ENCODE results near the gene CPED1.
"Not testable (repeated sequence)": the region's sequence is repeated elsewhere in the genome, so short reads cannot be mapped to it uniquely, and the experiment has no call there.

The CPED1 gene

DNA sequence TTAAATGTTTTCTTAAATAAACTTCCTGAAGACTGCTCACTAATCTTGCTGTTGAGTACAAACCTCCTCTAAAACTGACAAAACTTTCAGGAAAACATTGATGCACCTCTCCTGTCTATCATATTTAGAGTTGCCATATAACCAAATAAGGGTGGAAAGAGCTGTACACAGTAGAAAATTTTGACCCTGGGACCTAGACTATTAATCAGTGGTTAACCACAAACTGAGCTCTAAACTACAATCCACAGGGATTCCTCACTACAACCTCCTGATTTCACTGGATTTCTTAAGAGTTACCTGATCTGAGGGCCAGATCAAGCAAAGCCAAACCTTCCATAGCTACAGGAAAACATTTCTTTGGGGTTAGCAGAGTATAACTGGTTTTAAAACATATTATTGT is 300.4 kb downstream of the CPED1 start:
- DNase-seq = no peak

DNA sequence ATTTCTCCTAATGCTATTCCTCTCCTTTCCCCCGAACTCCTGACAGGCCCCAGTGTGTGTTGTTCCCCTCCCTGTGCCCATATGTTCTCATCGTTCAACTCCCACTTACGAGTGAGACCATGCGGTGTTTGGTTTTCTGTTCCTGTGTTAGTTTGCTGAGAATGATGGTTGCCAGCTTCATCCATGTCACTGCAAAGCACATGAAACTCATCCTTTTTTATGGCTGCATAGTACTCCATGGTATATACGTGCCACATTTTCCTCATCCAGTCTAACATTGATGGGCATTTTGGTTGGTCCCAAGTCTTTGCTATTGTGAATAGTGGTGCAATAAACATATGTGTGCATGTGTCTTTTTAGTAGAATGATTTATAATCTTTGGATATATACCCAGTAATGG is 301.4 kb downstream of the CPED1 start:
- DNase-seq = not testable (repeated sequence)

- no peak for DNase-seq
Measured at GRCh38 chr7:121294448-121294992, 306.0 kb downstream of the CPED1 start.

- DNase-seq = no peak
Measured at GRCh38 chr7:121297843-121298242, 309.3 kb downstream of the CPED1 start.

DNA sequence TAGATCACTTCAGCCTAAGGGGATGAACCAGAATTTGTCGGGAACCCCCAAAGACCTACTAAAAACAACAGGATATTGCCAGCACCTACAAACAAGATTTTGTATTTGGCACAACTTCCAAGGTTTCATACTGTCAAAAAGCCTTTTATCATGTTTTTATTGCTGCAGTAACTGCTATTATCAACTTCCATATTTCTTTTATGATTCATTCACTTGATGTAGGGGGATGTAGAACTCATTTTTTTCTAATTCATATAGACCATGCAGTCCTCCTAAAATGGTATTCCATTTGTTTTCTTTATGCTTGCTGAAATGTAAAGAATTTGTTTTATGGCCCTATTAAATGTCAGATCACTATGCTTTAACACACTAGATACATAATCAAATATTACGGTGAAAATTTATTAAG is 310.3 kb downstream of the CPED1 start:
- no peak for DNase-seq

DNA sequence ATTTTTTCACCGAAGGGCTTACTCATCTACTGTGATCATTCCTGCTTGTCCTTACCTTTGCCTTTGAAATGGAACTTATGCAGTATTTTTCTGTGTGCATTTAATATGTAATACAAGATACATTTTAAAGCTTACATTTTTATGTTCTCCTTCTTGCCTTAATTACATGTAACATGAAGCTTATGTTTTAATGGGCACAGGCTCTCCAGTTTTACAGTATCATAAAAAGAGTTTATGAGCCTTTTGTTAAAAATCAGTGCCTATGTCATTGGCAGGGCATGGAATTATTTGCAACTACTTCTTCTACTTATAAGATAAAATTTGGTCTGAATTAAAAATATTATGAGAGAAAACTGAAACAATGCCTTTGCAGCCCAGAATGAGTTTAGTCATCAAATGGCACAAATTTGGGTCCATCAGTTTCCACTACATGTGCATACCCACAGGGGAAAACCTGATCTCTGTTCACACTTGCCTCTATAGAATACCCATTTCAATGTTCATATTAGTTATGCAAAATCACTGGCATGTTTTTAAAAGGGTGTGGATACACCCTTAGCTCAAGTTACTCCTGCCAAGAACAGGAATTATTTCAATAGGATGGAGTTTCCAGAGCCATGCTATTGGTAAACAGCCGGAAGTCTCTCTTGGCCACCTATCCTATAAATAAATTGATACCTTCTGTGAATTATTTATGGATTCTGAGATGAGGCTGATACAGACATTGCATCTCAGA is 312.3 kb downstream of the CPED1 start:
- DNase-seq = no peak

GRCh38 chr7:121301446-121302213 is 313.1 kb downstream of the CPED1 start:
- no peak for DNase-seq

GRCh38 chr7:121302214-121302745 is 313.8 kb downstream of the CPED1 start:
- no peak for DNase-seq

GRCh38 chr7:121303422-121304101 is 315.1 kb downstream of the CPED1 start:
- DNase-seq = no peak

- DNase-seq = no peak
Measured at GRCh38 chr7:121304102-121304658, 315.7 kb downstream of the CPED1 start.

- no peak for DNase-seq
Measured at GRCh38 chr7:121305109-121305508, 316.6 kb downstream of the CPED1 start.

GRCh38 chr7:121306565-121306964 is 318.1 kb downstream of the CPED1 start:
- DNase-seq = no peak

DNA sequence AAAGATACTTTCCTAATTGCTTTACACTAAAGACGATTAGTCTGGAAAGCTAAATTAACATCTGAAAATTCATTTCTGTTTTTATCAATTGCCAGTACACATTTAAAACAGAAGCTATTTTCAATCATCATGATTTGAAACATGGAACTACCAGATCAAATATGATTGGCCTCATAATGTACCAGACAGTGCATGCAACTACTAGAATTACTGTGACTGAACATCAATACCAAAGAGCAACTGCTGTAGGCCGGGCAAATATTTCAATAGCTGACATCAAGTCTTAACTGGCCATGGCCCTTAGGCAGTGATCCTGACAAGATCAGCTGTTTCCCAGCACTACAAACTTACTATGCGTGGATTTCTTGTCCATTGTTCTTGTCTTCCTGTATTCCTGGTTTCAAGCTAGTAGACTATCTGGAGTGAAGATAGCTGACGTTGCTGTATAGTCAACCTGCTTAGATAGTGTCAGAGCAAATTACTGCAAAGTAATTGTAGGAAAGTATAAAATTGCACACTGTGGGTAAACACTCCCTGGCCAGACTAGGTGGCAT is 318.6 kb downstream of the CPED1 start:
- DNase-seq = no peak

DNA sequence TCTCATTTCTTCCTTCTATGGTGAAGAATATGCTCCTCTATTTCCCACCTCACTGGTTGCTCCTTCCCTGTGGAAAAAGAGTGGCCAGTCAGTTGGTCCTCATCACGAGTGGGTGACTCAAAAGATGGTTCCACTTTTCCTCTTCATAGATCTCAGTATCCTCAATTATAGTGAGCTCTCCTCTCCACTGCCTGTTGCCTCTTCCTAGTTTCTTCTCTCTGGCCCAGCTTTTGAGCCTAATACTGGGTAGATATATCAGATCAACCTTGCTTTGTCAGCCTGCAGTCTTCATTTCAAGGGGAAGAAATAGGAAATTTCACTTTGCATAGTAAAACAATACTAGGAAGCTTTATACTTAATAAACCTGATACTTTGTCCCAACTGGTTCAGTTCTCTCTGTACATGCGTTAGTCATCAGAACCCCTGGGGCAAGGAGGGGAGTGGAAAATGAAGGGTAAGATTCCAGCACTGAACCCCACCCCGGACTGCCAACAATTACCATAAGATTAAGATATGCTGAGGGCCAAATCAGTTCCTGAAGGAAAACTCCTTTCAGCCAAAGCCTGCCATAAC is 324.8 kb downstream of the CPED1 start:
- no peak for DNase-seq

GRCh38 chr7:121313793-121314676 is 325.5 kb downstream of the CPED1 start:
- DNase-seq = peak; percentile 22

GRCh38 chr7:121315170-121315569 is 326.7 kb downstream of the CPED1 start:
- not testable (repeated sequence) for DNase-seq

- no peak for DNase-seq
Measured at GRCh38 chr7:121322460-121322859, 333.9 kb downstream of the CPED1 start.

DNA sequence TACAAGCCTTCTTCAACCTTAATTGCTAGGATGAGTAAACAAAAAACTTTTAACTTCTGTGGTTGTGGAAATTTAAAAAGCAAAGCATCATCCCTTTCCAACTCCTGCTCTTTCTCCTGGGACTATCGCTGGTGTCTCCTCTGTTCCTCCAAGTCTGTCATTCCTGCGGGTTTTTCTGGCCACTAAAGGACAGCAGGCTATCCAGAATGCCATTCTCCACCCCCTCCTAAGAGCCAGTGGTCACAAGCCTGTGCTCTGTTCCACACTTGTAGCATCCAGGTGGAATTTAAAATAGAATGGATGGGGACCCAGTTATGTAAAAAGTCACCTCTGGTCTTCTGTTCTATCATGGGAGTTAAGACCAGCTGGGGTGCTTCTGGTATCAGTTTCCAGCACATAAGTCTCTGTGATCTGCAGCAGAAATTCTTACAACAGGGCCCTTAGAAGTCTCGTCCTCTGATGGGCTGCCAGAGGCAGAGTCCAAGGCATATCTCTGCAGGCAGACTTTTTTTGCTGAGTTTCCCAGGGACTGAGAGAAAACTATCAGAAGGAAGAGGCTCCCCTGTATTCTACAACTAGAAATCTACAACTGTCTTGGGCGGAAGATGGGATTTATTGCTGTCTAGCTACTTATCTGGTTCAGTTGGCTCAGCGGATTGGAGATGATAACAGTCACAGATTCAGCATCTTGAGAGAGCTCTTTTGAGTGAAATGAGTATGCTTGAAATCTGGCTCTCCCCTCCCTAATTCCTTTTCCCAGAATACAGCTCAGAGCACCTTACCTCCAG is 335.2 kb downstream of the CPED1 start:
- no peak for DNase-seq

- no peak for DNase-seq
Measured at GRCh38 chr7:121327671-121328070, 339.2 kb downstream of the CPED1 start.
